SK-N-SH treated with all-trans-retinoic acid at 6 μM for 48 hours (cell line): ENCODE data around the gene FGF11.

Experiments used
- ATAC-seq: fragments of 200-7000 bp; cut with Tn5 transposase; 3 replicates; pipeline ENCODE4 v1.9.1; 2020; ENCODE audit warnings: mild to moderate bottlenecking, moderate library complexity
- ARNTL ChIP-seq: fragments of 450-650 bp; formaldehyde crosslinking; IDR thresholded peaks from 2 replicates; pipeline ENCODE4 v1.5.0; 2020; ENCODE audit warnings: low read depth, mild to moderate bottlenecking, moderate library complexity, borderline replicate concordance
- BACH2 ChIP-seq: fragments of 250-450 bp; sonication (Bioruptor Pico); IDR thresholded peaks from 2 replicates; pipeline ENCODE4 v1.9.0; 2021; ENCODE audit warnings: mild to moderate bottlenecking, borderline replicate concordance
- ESRRG ChIP-seq: fragments of 250-450 bp; sonication (Bioruptor Pico); IDR thresholded peaks from 2 replicates; pipeline ENCODE4 v1.6.1; 2021; ENCODE audit warnings: mild to moderate bottlenecking
- OSR1 ChIP-seq: fragments of 250-450 bp; sonication (Bioruptor Pico); IDR thresholded peaks from 2 replicates; pipeline ENCODE4 v1.8.0; 2022; ENCODE audit warnings: moderate library complexity, mild to moderate bottlenecking, inconsistent platforms
- PPARA ChIP-seq: fragments of 250-450 bp; sonication (Bioruptor Pico); IDR thresholded peaks from 2 replicates; pipeline ENCODE4 v1.5.0; 2020; ENCODE audit warnings: mild to moderate bottlenecking, borderline replicate concordance
- RARB ChIP-seq: fragments of 250-450 bp; sonication (Bioruptor Pico); IDR thresholded peaks from 2 replicates; pipeline ENCODE4 v1.8.0; 2021; ENCODE audit warnings: mild to moderate bottlenecking, moderate library complexity
- SNAI2 ChIP-seq: fragments of 250-450 bp; sonication (Bioruptor Pico); IDR thresholded peaks from 2 replicates; pipeline ENCODE4 v1.5.0; 2020; ENCODE audit warnings: mild to moderate bottlenecking, moderate library complexity
- TCF4 ChIP-seq: fragments of 250-450 bp; sonication (Bioruptor Pico); IDR thresholded peaks from 2 replicates; pipeline ENCODE4 v1.8.0; 2021; ENCODE audit warnings: mild to moderate bottlenecking, moderate library complexity, borderline replicate concordance
- TOX ChIP-seq: fragments of 250-450 bp; sonication (Bioruptor Pico); IDR thresholded peaks from 2 replicates; pipeline ENCODE4 v1.8.0; 2021; ENCODE audit warnings: mild to moderate bottlenecking, moderate library complexity, borderline replicate concordance
- ZFP3 ChIP-seq: fragments of 250-450 bp; sonication (Bioruptor Pico); IDR thresholded peaks from 2 replicates; pipeline ENCODE4 v1.5.0; 2020; ENCODE audit warnings: mild to moderate bottlenecking, moderate library complexity
- ZFP30 ChIP-seq: fragments of 450-650 bp; formaldehyde crosslinking; IDR thresholded peaks from 2 replicates; pipeline ENCODE4 v1.5.0; 2022; ENCODE audit warnings: mild to moderate bottlenecking, moderate library complexity
- ZNF565 ChIP-seq: fragments of 450-650 bp; formaldehyde crosslinking; conservative IDR thresholded peaks from 2 replicates; pipeline ENCODE4 v1.5.0; 2020; ENCODE audit warnings: low read depth, mild to moderate bottlenecking, moderate library complexity
- ZNF70 ChIP-seq: fragments of 450-650 bp; formaldehyde crosslinking; IDR thresholded peaks from 2 replicates; pipeline ENCODE4 v1.5.0; 2020; ENCODE audit warnings: mild to moderate bottlenecking, moderate library complexity
- ZNF8 ChIP-seq: fragments of 450-650 bp; formaldehyde crosslinking; IDR thresholded peaks from 2 replicates; pipeline ENCODE4 v1.5.0; 2020; ENCODE audit warnings: mild to moderate bottlenecking, moderate library complexity
- TF ChIP-seq, protein P1 (sequence below): fragments of 250-450 bp; sonication (Bioruptor Pico); IDR thresholded peaks from 2 replicates; pipeline ENCODE4 v1.5.0; 2020; ENCODE audit warnings: mild to moderate bottlenecking, moderate library complexity
- TF ChIP-seq, protein P2 (sequence below): fragments of 250-450 bp; sonication (Bioruptor Pico); IDR thresholded peaks from 2 replicates; pipeline ENCODE4 v1.8.0; 2021; ENCODE audit warnings: low read depth, mild to moderate bottlenecking, moderate library complexity, borderline replicate concordance
- TF ChIP-seq, protein P3 (sequence below): fragments of 250-450 bp; sonication (Bioruptor Pico); IDR thresholded peaks from 2 replicates; pipeline ENCODE4 v1.5.1; 2020; ENCODE audit warnings: low read depth, mild to moderate bottlenecking, moderate library complexity
- TF ChIP-seq, protein P4 (sequence below): fragments of 250-450 bp; sonication (Bioruptor Pico); IDR thresholded peaks from 2 replicates; pipeline ENCODE4 v1.5.1; 2021; ENCODE audit warnings: mild to moderate bottlenecking, moderate library complexity

FGF11 gene

DNA sequence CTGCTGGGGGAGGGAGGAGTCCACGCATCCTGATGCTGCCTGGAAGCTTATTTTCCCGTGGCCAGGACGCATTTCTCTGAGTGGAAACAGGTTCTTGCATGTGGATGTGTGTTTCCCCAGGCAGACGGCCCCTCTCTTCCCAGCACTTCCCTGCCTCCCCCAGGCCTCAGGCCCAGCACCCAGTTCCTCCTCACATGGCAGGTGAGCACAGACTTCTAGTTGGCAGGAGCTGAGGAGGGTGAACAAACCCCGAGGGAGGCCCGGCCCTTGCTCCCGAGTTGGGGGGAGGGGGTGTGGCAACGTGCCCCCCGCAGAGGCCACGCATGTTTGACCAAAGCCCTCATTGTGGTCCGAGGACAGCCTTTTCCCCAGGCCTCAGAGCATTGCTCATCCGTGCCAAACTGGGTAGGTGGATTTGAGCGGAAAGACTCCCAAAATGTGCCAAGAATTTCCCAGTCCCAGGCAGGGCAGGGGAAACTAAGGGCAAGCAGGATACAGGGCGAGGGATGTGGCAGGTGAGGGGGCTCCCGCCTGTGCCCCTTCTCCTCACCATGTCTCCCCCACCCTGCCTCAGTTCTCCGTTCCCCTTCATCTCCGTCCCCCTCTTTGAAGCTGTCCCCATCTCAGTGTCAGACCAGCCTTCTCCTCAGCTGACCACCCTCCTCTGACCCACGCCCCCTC, 20.7 kb upstream of the FGF11 start (continued):
- TF ChIP-seq TCF4 (no peak), ESRRG (CRISPR knock-in tag) (no peak)
- TF ChIP-seq, all 23 proteins: peak for 0

DNA sequence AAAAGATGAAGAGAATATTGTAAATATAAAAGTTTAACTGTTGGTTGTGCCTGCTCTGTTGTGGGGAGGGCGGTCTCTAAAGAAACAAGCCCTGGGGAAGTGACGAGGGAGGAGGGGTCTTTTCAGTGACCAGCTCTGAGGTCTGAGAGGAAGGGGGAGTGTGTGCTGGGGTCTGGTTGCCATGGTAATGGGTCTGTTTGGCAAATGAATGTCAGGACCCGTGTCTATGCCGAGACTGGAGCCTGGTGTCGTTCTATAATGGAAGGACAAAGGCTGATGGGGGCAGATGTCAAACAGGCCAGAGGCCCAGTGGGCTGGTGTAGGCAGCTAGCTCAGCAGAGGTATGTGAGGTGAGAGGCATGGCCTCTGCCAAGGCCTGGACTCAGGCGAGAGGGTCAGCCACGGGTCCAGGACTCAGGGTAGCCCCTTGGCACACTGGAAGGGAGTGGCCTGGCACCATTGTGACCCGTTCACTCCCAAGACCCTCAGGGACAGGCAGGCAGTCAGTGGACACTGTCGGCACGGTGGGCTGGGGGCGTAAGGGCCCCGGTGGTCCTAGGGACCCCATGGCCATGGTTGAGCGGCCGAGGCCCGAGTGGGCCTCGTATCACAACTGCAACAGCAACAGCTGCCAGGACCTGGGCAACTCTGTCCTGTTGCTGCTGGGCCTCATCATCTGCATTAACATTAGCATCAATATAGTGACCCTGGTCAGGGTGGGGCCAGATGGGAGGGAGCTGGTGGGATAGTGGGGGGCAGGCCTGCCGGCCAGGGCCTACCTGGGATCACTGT, 19.3 kb upstream of the FGF11 start, which contains the start of gene SPEM1:
SPEM1 (plus strand) TSS at position 506 of the 792 bp plus-strand sequence; CDS start at position 567, 61 bp downstream.
- peak; percentile 15 for ATAC-seq
- TF ChIP-seq SNAI2 (CRISPR knock-in tag), result no peak
- TF ChIP-seq ZFP3 (CRISPR knock-in tag), result no peak
- TF ChIP-seq, protein P1, sequence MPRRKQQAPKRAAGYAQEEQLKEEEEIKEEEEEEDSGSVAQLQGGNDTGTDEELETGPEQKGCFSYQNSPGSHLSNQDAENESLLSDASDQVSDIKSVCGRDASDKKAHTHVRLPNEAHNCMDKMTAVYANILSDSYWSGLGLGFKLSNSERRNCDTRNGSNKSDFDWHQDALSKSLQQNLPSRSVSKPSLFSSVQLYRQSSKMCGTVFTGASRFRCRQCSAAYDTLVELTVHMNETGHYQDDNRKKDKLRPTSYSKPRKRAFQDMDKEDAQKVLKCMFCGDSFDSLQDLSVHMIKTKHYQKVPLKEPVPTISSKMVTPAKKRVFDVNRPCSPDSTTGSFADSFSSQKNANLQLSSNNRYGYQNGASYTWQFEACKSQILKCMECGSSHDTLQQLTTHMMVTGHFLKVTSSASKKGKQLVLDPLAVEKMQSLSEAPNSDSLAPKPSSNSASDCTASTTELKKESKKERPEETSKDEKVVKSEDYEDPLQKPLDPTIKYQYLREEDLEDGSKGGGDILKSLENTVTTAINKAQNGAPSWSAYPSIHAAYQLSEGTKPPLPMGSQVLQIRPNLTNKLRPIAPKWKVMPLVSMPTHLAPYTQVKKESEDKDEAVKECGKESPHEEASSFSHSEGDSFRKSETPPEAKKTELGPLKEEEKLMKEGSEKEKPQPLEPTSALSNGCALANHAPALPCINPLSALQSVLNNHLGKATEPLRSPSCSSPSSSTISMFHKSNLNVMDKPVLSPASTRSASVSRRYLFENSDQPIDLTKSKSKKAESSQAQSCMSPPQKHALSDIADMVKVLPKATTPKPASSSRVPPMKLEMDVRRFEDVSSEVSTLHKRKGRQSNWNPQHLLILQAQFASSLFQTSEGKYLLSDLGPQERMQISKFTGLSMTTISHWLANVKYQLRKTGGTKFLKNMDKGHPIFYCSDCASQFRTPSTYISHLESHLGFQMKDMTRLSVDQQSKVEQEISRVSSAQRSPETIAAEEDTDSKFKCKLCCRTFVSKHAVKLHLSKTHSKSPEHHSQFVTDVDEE, result no peak
- no peak for TF ChIP-seq ZNF70 (CRISPR knock-in tag)
- no peak for TF ChIP-seq ARNTL
- no peak for TF ChIP-seq ZNF565 (CRISPR knock-in tag)
- no peak for TF ChIP-seq ESRRG (CRISPR knock-in tag)
- no peak for TF ChIP-seq PPARA (CRISPR knock-in tag)
- TF ChIP-seq BACH2, result no peak

DNA sequence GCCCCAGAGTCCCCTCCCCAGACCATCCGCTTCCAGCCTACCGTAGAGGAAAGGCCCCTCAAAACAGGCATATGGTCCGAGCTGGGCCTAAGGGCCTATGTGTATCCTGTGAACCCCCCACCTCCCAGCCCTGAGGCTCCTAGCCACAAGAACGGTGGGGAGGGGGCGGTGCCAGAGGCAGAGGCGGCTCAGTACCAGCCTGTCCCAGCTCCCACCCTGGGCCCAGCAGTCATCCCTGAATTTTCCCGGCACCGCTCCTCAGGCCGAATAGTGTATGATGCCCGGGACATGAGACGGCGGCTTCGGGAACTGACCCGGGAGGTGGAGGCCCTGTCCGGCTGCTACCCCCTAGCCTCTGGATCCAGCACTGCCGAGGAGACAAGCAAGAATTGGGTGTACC, 18.1 kb upstream of the FGF11 start:
- ATAC-seq, result no peak
- TF ChIP-seq BACH2 (no peak), OSR1 (CRISPR knock-in tag) (no peak), ZNF70 (CRISPR knock-in tag) (no peak), ZFP3 (CRISPR knock-in tag) (no peak), TOX (no peak), ZNF8 (CRISPR knock-in tag) (no peak), ZFP30 (no peak), TCF4 (no peak), ARNTL (no peak), RARB (no peak), SNAI2 (CRISPR knock-in tag) (no peak), ZNF565 (CRISPR knock-in tag) (no peak)
- TF ChIP-seq, protein P2, sequence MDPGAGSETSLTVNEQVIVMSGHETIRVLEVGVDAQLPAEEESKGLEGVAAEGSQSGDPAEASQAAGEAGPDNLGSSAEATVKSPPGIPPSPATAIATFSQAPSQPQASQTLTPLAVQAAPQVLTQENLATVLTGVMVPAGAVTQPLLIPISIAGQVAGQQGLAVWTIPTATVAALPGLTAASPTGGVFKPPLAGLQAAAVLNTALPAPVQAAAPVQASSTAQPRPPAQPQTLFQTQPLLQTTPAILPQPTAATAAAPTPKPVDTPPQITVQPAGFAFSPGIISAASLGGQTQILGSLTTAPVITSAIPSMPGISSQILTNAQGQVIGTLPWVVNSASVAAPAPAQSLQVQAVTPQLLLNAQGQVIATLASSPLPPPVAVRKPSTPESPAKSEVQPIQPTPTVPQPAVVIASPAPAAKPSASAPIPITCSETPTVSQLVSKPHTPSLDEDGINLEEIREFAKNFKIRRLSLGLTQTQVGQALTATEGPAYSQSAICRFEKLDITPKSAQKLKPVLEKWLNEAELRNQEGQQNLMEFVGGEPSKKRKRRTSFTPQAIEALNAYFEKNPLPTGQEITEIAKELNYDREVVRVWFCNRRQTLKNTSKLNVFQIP (CRISPR knock-in tag), result no peak
- TF ChIP-seq, protein P3, sequence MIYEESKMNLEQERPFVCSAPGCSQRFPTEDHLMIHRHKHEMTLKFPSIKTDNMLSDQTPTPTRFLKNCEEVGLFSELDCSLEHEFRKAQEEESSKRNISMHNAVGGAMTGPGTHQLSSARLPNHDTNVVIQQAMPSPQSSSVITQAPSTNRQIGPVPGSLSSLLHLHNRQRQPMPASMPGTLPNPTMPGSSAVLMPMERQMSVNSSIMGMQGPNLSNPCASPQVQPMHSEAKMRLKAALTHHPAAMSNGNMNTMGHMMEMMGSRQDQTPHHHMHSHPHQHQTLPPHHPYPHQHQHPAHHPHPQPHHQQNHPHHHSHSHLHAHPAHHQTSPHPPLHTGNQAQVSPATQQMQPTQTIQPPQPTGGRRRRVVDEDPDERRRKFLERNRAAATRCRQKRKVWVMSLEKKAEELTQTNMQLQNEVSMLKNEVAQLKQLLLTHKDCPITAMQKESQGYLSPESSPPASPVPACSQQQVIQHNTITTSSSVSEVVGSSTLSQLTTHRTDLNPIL, result no peak
- TF ChIP-seq, protein P4, sequence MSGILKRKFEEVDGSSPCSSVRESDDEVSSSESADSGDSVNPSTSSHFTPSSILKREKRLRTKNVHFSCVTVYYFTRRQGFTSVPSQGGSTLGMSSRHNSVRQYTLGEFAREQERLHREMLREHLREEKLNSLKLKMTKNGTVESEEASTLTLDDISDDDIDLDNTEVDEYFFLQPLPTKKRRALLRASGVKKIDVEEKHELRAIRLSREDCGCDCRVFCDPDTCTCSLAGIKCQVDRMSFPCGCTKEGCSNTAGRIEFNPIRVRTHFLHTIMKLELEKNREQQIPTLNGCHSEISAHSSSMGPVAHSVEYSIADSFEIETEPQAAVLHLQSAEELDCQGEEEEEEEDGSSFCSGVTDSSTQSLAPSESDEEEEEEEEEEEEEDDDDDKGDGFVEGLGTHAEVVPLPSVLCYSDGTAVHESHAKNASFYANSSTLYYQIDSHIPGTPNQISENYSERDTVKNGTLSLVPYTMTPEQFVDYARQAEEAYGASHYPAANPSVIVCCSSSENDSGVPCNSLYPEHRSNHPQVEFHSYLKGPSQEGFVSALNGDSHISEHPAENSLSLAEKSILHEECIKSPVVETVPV (CRISPR knock-in tag), result no peak
- TF ChIP-seq, protein P1, result no peak
